GM19238 (cell line): ENCODE results near the gene SDK2.
A peak's percentile ranks its signal among the peaks of the same experiment; 100 is the strongest.

ENCODE experiments used
- DNase-seq: peaks from one replicate; pipeline ENCODE4 v3.0.0; 2011; ENCODE audit warnings: low spot score; ENCODE audit not compliant: insufficient read length

SDK2 gene

GRCh38 chr17:73369817-73370490 lies 274.3 kb downstream of the SDK2 start:
- peak; percentile 76 for DNase-seq

DNA sequence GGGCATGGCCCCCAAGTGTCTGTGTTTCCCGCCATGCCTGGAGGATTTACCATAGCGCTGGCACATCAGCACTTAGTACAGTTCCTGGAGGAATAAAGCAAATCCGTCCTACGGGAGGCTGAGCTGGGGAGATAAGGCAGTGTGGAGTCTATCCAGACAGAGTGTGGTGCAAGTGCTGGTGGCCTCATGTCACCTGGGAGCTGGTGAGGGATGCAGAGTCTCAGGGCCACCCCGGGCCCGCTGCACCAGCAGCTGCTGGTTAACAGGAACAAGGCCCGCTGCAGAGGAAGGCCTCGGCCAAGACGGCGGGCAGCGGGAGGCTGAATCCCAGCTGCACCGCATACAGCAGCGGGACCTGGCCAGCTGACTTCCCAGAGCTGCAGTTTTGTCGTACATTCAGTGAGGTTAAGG lies 275.1 kb downstream of the SDK2 start:
- DNase-seq = no peak

DNA sequence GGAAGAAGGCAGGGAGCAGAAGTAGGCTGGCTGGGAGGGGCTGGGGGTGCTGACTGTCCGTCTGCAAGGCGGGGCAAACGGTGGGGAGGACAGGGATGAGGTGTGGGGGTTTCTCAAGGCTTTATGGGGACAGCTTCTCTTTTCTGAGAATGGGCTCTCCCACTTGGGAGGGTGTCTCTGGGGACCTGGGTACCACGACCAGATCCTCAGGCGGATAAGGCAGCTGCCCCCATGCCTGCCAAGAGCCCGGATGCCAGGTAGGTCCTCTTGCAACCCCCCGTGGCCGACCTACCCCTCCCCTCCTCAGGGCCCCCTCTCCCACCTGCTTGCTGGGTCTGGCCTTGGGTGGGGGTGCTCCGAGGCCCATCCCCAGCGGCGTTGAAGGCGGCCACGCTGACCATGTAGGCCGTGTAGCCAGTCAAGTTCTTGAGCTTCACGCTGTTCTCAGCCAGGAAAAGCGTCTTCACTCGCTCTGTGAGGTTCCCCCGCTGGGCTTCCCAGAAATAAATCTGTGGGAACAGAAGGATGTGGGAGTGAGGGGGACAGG lies 276.1 kb downstream of the SDK2 start:
- DNase-seq = no peak

DNA sequence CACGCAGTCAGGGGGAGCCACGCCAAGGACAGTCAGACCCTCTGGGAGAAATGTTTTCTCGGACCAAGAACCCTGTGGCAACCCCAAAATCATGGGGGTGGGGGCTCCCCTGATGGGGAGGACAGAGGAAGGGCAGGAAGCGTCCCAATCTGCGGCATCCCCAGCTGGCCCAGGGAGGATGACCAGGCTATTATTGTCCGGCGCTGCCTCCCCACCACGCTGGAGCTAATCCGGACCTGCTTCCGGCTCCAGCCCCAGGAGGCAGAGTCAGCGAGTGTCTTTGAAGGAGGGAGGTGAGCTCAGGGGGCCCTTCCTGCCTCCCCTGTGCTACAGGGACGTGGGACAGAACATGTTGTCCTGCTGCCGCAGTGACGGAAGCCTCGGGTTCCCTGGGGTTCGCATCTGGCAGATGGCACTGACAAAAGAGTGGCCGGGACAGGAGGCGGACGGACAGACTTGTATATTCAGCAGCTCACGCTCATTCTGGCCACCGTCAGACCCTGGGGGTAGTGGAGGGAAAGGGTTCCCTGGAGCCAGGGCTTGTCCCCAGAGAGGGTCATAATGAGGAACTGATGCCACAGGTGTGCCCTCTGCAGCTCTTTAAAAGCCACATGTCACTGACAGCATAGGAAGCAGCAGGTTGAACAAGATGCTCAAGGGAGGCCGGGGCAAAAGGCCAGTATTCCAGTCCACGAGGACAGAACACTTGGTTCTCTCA lies 278.2 kb downstream of the SDK2 start:
- no peak for DNase-seq

DNA sequence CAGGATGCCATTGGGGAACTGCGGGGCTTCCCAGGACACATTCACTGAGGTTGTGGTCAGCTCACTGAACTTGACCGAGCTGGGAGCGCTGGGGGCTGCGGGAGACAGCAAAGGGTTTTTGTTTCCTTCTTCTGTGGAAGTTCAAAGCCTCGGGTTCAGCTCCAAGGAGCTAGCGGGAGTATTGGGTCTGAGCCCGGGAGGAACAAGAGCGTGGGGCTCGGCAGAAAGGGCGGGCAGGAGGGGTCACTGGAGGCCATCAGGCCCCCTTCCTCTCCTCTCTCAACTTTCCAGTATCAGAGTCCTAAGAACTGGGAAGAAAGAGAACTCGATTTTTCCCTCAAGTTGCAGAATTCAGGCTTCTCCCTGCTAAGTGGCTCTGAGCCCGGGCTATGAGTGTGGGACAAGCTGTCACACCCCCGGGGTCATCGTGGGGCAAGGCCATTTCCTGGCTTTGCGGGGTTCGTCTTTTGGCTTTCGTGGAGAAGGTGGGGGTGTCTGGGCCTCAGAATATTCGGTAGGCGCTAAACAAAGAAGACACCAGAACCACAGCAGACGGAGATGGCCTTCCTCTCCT lies 278.9 kb downstream of the SDK2 start:
- DNase-seq = no peak

- DNase-seq = no peak
Observed at GRCh38 chr17:73364155-73364522, 280.1 kb downstream of the SDK2 start.

- no peak for DNase-seq
Observed at GRCh38 chr17:73363442-73364154, 280.6 kb downstream of the SDK2 start.

DNA sequence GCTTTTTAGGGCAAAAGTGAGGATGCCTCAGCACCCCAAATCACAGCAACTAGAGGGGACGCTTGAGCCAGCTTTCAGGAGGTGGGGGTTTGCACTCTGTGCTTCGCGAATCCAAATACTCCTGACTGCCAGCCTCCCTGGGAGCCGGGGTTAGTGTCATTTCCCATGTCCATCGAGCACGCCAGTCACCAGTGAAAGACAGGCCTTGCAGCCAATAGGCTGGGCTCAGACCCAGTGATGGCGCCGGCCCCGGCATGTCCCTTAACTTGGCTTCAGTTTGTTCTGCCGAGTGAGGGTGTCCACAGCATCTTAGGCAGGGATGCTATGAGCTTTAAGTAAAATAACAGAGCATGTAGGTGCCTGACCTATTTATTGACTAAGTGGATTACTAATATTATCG lies 281.5 kb downstream of the SDK2 start:
- DNase-seq = no peak

- DNase-seq = no peak
Observed at GRCh38 chr17:73360961-73361761, 283.1 kb downstream of the SDK2 start.

GRCh38 chr17:73359987-73360410 lies 284.2 kb downstream of the SDK2 start:
- no peak for DNase-seq

DNA sequence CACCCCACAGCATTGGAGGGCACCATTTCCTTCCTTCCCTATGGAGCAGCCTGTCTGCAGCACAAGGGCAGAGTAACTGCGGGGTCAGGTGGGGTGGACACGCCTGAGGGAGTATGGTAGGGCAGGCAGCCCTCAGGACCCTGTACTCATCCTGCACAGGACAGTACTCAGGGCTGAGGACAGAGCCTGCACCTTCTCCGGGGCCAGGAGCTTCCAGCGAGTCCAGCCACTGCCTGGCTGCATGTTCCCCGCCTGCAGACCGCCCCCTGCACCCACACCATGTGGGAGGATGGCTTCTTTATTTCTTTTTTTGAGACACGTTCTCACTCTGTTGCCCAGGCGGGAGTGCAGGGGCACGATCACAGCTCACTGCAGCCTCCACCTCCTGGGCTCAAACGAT lies 284.9 kb downstream of the SDK2 start:
- no peak for DNase-seq

DNA sequence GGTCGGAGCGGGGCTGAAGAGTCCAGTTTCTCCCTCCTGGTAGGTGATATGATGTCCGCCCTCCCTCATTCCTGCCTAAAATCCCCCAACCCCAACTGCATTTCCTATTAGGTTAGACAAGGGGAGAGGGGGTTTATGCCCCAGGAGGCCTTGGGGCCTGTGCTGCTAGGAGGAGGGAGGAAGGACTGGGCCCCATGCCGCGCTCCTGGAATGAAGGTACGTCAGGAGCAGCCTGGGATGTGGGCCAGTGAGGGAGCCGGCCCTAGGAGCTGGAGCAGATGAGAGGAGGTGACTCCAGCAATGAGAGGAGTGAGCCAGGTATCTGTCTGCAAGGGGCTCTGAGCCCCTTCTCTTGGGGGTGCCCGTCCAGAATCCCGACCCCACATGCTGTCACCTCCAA lies 285.6 kb downstream of the SDK2 start:
- DNase-seq = no peak

DNA sequence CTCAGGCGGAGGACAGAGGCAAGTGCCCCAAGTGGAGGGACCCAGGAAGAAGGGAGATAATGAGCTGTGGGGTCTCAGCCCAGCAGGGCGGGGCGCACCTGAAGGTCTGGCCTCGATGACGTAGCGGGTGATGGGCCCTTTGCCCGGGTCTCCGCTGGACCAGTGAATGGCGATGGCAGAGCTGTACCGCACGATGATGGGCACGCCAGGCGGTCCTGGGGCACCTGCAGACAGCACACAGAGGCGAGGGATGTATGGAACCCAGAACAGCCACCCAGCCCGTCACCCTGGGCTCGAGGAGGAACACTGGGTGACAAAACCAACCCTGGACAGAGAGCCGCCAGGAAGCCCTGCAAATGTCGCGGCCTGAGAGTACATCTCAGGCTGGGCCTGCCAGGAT lies 286.3 kb downstream of the SDK2 start:
- no peak for DNase-seq

GRCh38 chr17:73357318-73357717 lies 286.9 kb downstream of the SDK2 start:
- DNase-seq = no peak

DNA sequence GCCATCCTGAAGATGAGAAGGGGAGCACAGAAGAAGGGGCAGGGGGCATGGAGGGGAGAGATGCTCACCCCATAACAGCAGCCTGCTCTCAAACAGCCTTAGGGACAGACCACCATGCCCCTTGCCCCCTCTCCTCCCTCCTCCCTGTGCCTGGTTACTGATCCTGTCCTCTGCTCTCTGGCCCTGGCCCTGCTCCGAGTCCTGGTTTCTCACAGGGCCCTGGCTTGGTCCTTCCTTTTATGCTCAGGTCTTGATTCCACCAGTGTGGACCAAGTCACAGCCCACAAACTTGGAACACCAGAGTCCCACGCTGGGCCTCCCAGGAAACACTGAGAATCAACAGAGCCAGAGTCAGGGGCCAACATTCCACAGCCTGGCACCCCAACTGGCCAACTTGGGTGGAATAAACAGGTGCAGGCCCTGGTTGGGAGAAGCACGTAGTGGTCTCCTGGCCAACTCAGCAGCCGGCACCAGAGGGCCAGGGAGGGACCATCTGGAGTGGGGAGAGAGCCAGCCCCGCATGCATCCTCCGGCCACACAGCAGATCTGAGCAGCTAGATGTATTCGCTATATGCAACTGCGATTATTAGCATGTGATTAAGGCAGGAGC lies 287.6 kb downstream of the SDK2 start:
- DNase-seq = no peak

- DNase-seq = no peak
Observed at GRCh38 chr17:73354423-73355284, 289.6 kb downstream of the SDK2 start.

GRCh38 chr17:73352261-73352660 lies 292.0 kb downstream of the SDK2 start:
- no peak for DNase-seq

DNA sequence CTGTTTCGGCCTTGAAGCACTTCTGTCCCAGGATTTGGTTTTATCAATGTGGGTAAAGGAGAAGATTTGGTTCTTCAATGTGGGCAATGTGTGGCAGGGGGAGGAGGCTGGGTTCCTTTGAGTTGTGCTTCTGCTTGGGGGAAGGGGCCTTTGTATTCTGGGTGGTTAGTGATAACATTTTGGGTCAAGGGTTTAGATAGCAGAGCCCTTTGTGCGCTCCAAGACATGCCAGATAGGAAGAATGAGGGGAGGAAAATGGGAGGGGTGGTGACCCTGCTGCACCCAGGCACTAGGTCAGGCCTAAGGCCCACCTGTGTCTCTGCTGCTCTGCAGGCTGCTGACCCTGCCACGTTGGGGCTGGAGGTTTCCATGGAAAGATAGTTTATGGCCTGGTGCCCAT lies 292.5 kb downstream of the SDK2 start:
- no peak for DNase-seq

DNA sequence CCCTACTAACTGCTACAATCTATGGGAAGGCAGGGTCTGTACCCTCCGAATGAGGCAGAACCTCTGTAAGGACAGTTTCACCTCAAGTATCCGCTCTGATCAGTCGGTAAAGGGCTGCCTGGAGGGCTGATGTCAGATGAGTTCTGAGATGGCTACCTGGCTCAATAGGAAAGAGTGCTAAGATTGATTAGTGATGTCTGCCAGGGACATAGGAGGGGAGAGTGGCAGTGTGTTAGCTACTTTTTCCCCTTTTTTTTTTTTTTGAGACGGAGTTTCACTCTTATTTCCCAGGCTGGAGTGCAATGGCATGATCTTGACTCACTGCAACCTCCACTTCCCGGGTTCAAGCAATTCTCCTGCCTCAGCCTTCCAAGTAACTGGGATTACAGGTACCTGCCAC lies 293.4 kb downstream of the SDK2 start:
- DNase-seq = no peak

GRCh38 chr17:73349647-73350046 lies 294.6 kb downstream of the SDK2 start:
- DNase-seq = no peak
